ENCODE data around the gene ZNF423. TPM values are rescaled to one million over a fixed set of nuclear protein-coding genes. Genes with fewer than 3 reads are reported as not detected.

Gene ZNF423
- total and polyA plus RNA-seq, 2 experiments from 2014 or later, result 14.9 to 41.8 TPM

DNA sequence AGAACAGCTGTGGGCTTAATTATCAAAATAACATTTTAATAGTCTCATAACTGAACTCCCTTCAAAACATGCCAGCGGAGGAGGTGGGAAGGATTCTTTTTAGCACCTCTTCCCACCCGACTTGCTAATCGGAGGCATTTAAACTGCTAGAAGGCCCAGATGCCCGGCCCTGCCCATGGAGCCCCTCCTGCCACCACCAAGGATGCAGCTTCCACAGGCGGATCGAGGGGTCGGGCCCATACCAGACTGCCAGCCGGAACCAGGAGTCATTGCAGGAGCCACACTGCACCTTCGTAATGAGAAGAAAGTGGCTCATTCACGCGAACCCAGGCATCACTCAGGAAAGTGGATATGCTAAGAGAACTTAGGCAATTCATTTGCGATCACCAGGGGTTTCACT, 281.1 kb downstream of the ZNF423 start:
- no peak for TF ChIP-seq NANOG (IDR thresholded peaks at IDR 0.05; ENCODE audit: borderline replicate concordance)
- TF ChIP-seq STAT1 (IDR thresholded peaks at IDR 0.05; ENCODE audit: unreplicated experiment), result no peak
- TF ChIP-seq ETS1 (IDR thresholded peaks at IDR 0.05), result no peak
- TF ChIP-seq CTCF (conservative IDR thresholded peaks at IDR 0.05; ENCODE audit: low read depth in 2 of 2), result no peak
- no peak for TF ChIP-seq EZH2phosphoT487 (IDR thresholded peaks at IDR 0.05; ENCODE audit: unreplicated experiment)
- no peak for TF ChIP-seq ZNF331 (CRISPR knock-in tag; IDR thresholded peaks at IDR 0.05; ENCODE audit: low read depth)
- no peak for TF ChIP-seq ZNF114 (CRISPR knock-in tag; IDR thresholded peaks at IDR 0.05)
- TF ChIP-seq, protein P1, sequence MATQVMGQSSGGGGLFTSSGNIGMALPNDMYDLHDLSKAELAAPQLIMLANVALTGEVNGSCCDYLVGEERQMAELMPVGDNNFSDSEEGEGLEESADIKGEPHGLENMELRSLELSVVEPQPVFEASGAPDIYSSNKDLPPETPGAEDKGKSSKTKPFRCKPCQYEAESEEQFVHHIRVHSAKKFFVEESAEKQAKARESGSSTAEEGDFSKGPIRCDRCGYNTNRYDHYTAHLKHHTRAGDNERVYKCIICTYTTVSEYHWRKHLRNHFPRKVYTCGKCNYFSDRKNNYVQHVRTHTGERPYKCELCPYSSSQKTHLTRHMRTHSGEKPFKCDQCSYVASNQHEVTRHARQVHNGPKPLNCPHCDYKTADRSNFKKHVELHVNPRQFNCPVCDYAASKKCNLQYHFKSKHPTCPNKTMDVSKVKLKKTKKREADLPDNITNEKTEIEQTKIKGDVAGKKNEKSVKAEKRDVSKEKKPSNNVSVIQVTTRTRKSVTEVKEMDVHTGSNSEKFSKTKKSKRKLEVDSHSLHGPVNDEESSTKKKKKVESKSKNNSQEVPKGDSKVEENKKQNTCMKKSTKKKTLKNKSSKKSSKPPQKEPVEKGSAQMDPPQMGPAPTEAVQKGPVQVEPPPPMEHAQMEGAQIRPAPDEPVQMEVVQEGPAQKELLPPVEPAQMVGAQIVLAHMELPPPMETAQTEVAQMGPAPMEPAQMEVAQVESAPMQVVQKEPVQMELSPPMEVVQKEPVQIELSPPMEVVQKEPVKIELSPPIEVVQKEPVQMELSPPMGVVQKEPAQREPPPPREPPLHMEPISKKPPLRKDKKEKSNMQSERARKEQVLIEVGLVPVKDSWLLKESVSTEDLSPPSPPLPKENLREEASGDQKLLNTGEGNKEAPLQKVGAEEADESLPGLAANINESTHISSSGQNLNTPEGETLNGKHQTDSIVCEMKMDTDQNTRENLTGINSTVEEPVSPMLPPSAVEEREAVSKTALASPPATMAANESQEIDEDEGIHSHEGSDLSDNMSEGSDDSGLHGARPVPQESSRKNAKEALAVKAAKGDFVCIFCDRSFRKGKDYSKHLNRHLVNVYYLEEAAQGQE (IDR thresholded peaks at IDR 0.05; ENCODE audit: unreplicated experiment), result no peak
- TF ChIP-seq ZNF462 (CRISPR knock-in tag; IDR thresholded peaks at IDR 0.05), result no peak
- no peak for TF ChIP-seq POLR2AphosphoS5 (IDR thresholded peaks at IDR 0.05; ENCODE audit: low read depth)
- TF ChIP-seq JUNB (IDR thresholded peaks at IDR 0.05; ENCODE audit: unreplicated experiment), result no peak
- no peak for TF ChIP-seq EZH2 (IDR thresholded peaks at IDR 0.05; ENCODE audit: low read depth, unreplicated experiment)
- no peak for TF ChIP-seq CREB1 (CRISPR knock-in tag; IDR thresholded peaks at IDR 0.05; ENCODE audit: low read depth)
- H3K36me3 Mint-ChIP-seq (ENCODE audit: low read depth), result peaks cover 13% of the 10 kb centered on the region
- H3K27ac Mint-ChIP-seq, result no peak overlapping the region
- H3F3A ChIP-seq (replicated peaks; ENCODE audit: low read depth), result no peaks in the 10 kb centered on the region
- peaks cover 27% of the 10 kb centered on the region for H3K4me1 Mint-ChIP-seq
- no peak overlapping the region for H3K27ac ChIP-seq (ENCODE audit: low read depth)
- H3K27me3 ChIP-seq (ENCODE audit: insufficient read depth), result no peaks in the 10 kb centered on the region
- no peak for DNase-seq (ENCODE audit: low spot score)
- no peak overlapping the region for H3K4me3 ChIP-seq
- no peak overlapping the region for H3K4me3 Mint-ChIP-seq
- no peaks in the 10 kb centered on the region for H3K9me3 Mint-ChIP-seq
- peaks cover 4% of the 10 kb centered on the region for H3K27me3 Mint-ChIP-seq (ENCODE audit: insufficient read depth, low read depth, poor library complexity)
- H3K4me1 ChIP-seq (ENCODE audit: insufficient read depth), result peaks cover 11% of the 10 kb centered on the region
- H4K20me1 ChIP-seq (replicated peaks; ENCODE audit: insufficient read depth), result no peaks in the 10 kb centered on the region
- 0 out of 2 replicates have a peak, but pooled peaks cover 2% of the 10 kb centered on the region for H3K79me2 ChIP-seq (replicated peaks; ENCODE audit: insufficient read depth)
- no peak overlapping the region for H3K4me2 ChIP-seq
- H3K36me3 ChIP-seq (ENCODE audit: insufficient read depth), result no peaks in the 10 kb centered on the region
- no peak for ATAC-seq
- no peaks in the 10 kb centered on the region for H3K9me2 ChIP-seq (ENCODE audit: insufficient read depth)
- H2AFZ ChIP-seq, result no peak overlapping the region
